Keratinocyte (primary cell): ENCODE results near the gene B3GAT1. TPM values are rescaled to one million over a fixed set of nuclear protein-coding genes. Genes with fewer than 3 reads are reported as not detected.
"Not testable (repeated sequence)": the region's sequence is repeated elsewhere in the genome, so short reads cannot be mapped to it uniquely, and the experiment has no call there.

Experiments used
- DNase-seq: peaks from one replicate; pipeline ENCODE4 v3.0.0-alpha.2; 2011; ENCODE audit warnings: low read depth, missing footprints, low spot score
- FAIRE-seq: peaks from 2 replicates; lab custom pipeline; 2011; peaks lifted over from hg19 to GRCh38; lab: Jason Lieb, UNC
- H2AFZ ChIP-seq: 2 replicates; pipeline ENCODE4 v1.6.0; 2012; ENCODE audit warnings: low read length, control low read depth, inconsistent platforms; ENCODE audit not compliant: control insufficient read depth
- H3K27ac ChIP-seq: 2 replicates; pipeline ENCODE4 v1.5.1; 2011; ENCODE audit warnings: low read length; ENCODE audit not compliant: control insufficient read depth, insufficient read depth
- H3K27me3 ChIP-seq: 3 replicates; pipeline ENCODE4 v1.6.0; 2011; ENCODE audit warnings: low read length; ENCODE audit not compliant: control insufficient read depth, insufficient read depth; ENCODE audit errors: extremely low read depth
- H3K36me3 ChIP-seq, 2 experiments: 2 replicates in 1 of 2; 3 replicates in 1 of 2; pipeline ENCODE4 v1.5.1; 2011; ENCODE audit warnings: low read length in 2 of 2, mild to moderate bottlenecking in 1 of 2; ENCODE audit not compliant: control insufficient read depth in 2 of 2, insufficient read depth in 2 of 2; ENCODE audit errors: extremely low read depth in 1 of 2
- H3K4me1 ChIP-seq: 3 replicates; pipeline ENCODE4 v1.5.1; 2011; ENCODE audit warnings: low read length; ENCODE audit not compliant: control insufficient read depth, insufficient read depth; ENCODE audit errors: extremely low read depth
- H3K4me2 ChIP-seq: 3 replicates; pipeline ENCODE4 v1.6.0; 2011; ENCODE audit warnings: low read depth, low read length; ENCODE audit not compliant: control insufficient read depth, insufficient read depth; ENCODE audit errors: extremely low read depth
- H3K4me3 ChIP-seq, 3 experiments: fragments of 200-600 bp in 1 of 3; sonication (generic) in 1 of 3; 2 replicates in 2 of 3; 3 replicates in 1 of 3; pipeline ENCODE4 v1.5.1; 2011 to 2016; ENCODE audit warnings: low read length in 3 of 3, mild to moderate bottlenecking in 3 of 3, control low read depth in 2 of 3, inconsistent platforms in 1 of 3, low read depth in 1 of 3, mixed read lengths in 1 of 3, mixed run types in 1 of 3, moderate library complexity in 1 of 3; ENCODE audit not compliant: control insufficient read depth in 2 of 3, insufficient read depth in 2 of 3; ENCODE audit errors: extremely low read depth in 1 of 3
- H3K79me2 ChIP-seq: 2 replicates; pipeline ENCODE4 v1.6.0; 2012; ENCODE audit warnings: low read length; ENCODE audit not compliant: control insufficient read depth, insufficient read depth
- H3K9ac ChIP-seq: 3 replicates; pipeline ENCODE4 v1.6.0; 2011; ENCODE audit warnings: low read length; ENCODE audit not compliant: control insufficient read depth, insufficient read depth; ENCODE audit errors: extremely low read depth
- H3K9me1 ChIP-seq: 3 replicates; pipeline ENCODE4 v1.6.0; 2011; ENCODE audit warnings: low read length; ENCODE audit not compliant: control insufficient read depth, insufficient read depth; ENCODE audit errors: extremely low read depth
- H3K9me3 ChIP-seq: 2 replicates; pipeline ENCODE4 v1.5.1; 2012; ENCODE audit warnings: low read depth, low read length; ENCODE audit not compliant: control insufficient read depth
- H4K20me1 ChIP-seq: 3 replicates; pipeline ENCODE4 v1.6.0; 2011; ENCODE audit warnings: low read length; ENCODE audit not compliant: control insufficient read depth, insufficient read depth; ENCODE audit errors: extremely low read depth
- EZH2 ChIP-seq: IDR thresholded peaks from one replicate; pipeline ENCODE4 v1.6.1; 2012; ENCODE audit warnings: inconsistent platforms, mild to moderate bottlenecking, low read length, moderate library complexity
- dilution Hi-C: fragments of 300-500 bp; cut with MboI; formaldehyde crosslinking; loops from one replicate; pipeline ENCODE4 v1.7.0; 2020; ENCODE audit warnings: low sequenced_read_pairs; ENCODE audit not compliant: extremely low pct_ligation_motif_present
- polyA plus RNA-seq, 5 experiments: library from polyadenylated mRNA; depleted of rRNA in 3 of 5; stranded (reverse) in 3 of 5; stranded (forward) in 1 of 5; unstranded in 1 of 5; fragments of >200 nt; gene quantifications; 1 replicate in 1 of 5; 2 replicates in 3 of 5; 3 replicates in 1 of 5; pipeline versions ENCODE4 v1.2.1 to v1.2.3, GENCODE V29; 2011 to 2012; ENCODE audit warnings: missing spikeins in 2 of 5, low read depth in 1 of 5, low replicate concordance in 1 of 5
- TF ChIP-seq, protein P1 (sequence below), 3 experiments: IDR thresholded peaks in 1 of 3; conservative IDR thresholded peaks in 1 of 3; optimal IDR thresholded peaks in 1 of 3; 2 replicates in 2 of 3; 3 replicates in 1 of 3; pipeline versions ENCODE3 to v1.5.1; 2011; ENCODE audit warnings: low read length in 3 of 3, mild to moderate bottlenecking in 3 of 3, moderate library complexity in 2 of 3, control low read depth in 1 of 3, inconsistent platforms in 1 of 3; ENCODE audit not compliant: insufficient read depth in 2 of 3; ENCODE audit errors: extremely low read depth in 1 of 3

The B3GAT1 gene
- polyA plus RNA-seq, 1 donor (not counting 4 experiments of a cell fraction or from before 2014, with no cell fraction given), result 0.04 TPM

DNA sequence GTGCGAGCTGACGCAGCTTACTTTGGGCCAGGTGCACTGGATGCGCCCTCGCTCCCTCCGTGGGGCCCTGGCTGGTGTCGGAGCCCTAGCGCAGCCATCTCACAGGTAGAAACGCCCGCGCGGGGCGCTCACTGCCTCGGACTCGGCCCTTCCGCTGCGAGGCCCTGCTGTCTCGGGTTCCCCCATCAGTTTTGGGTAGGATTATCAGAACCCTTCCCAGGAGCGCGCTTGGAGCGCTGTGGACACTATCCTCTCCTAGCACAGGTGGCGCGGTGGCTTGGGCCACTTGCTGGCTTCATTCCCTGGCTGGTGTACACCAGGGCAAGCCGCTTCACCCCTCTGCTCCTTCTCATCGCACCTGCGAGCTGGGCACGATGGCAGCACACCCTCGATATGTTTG, 35.7 kb upstream of the B3GAT1 start:
- H3K9ac ChIP-seq, result no peak overlapping the region
- dilution Hi-C loops, result no loop called here

DNA sequence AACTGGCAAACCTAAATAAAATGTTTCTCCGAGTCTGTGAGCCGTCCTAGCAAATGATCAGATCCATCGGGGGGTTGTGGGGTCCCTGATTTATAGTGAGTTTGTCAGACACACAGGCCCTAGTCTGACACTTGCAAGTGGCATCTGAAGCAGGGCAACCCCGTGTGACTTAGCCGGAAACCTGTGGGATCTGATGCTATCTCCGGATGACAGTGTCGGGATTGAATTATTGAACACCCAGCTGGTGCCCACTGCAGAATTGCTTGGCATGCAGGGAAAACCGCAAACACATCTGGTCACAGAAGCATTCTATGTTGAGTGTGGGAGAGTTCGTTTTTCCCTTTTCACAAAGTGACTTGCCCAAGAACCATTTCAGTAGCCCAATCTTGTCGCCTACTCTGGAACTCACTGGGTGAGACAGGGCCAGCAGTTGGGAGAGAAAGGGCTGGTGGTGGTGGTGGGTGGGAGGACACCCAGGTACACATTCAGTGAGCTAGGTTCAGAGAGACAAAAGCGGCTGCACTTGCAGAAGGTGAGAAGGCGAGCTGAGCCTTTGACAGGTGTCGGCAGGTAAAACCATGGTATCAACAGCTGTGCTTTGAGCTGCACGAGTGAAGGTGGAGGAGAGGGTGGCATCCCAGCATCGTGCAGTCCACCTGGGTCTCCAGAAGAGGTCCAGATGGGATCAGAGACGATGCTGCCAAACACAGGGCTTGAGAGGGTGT, 33.7 kb upstream of the B3GAT1 start:
- H2AFZ ChIP-seq, result no peak overlapping the region

More for the DNA sequence above, 35.7 kb upstream of the B3GAT1 start:
- TF ChIP-seq EZH2, result no peak
- TF ChIP-seq, protein P1, sequence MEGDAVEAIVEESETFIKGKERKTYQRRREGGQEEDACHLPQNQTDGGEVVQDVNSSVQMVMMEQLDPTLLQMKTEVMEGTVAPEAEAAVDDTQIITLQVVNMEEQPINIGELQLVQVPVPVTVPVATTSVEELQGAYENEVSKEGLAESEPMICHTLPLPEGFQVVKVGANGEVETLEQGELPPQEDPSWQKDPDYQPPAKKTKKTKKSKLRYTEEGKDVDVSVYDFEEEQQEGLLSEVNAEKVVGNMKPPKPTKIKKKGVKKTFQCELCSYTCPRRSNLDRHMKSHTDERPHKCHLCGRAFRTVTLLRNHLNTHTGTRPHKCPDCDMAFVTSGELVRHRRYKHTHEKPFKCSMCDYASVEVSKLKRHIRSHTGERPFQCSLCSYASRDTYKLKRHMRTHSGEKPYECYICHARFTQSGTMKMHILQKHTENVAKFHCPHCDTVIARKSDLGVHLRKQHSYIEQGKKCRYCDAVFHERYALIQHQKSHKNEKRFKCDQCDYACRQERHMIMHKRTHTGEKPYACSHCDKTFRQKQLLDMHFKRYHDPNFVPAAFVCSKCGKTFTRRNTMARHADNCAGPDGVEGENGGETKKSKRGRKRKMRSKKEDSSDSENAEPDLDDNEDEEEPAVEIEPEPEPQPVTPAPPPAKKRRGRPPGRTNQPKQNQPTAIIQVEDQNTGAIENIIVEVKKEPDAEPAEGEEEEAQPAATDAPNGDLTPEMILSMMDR (optimal IDR thresholded peaks at IDR 0.05 in 1 of 3, IDR thresholded peaks at IDR 0.05 in 1 of 3, conservative IDR thresholded peaks at IDR 0.05 in 1 of 3; ENCODE audit: extremely low read depth in 1 of 3, insufficient read depth in 2 of 3, low read length in 3 of 3), result no peak
- no peaks in the 10 kb centered on the region for H3K36me3 ChIP-seq
- H3K27me3 ChIP-seq, result no peaks in the 10 kb centered on the region
- no peak overlapping the region for H3K4me2 ChIP-seq
- H3K4me1 ChIP-seq, result no peaks in the 10 kb centered on the region
- H2AFZ ChIP-seq, result no peak overlapping the region
- no peak overlapping the region for H3K4me3 ChIP-seq
- peaks cover 2% of the 10 kb centered on the region for H3K9me3 ChIP-seq
- no peaks in the 10 kb centered on the region for H4K20me1 ChIP-seq
- no peaks in the 10 kb centered on the region for H3K9me1 ChIP-seq
- FAIRE-seq (no peak), DNase-seq (no peak)
- H3K79me2 ChIP-seq, result no peaks in the 10 kb centered on the region
- H3K27ac ChIP-seq, result no peak overlapping the region

DNA sequence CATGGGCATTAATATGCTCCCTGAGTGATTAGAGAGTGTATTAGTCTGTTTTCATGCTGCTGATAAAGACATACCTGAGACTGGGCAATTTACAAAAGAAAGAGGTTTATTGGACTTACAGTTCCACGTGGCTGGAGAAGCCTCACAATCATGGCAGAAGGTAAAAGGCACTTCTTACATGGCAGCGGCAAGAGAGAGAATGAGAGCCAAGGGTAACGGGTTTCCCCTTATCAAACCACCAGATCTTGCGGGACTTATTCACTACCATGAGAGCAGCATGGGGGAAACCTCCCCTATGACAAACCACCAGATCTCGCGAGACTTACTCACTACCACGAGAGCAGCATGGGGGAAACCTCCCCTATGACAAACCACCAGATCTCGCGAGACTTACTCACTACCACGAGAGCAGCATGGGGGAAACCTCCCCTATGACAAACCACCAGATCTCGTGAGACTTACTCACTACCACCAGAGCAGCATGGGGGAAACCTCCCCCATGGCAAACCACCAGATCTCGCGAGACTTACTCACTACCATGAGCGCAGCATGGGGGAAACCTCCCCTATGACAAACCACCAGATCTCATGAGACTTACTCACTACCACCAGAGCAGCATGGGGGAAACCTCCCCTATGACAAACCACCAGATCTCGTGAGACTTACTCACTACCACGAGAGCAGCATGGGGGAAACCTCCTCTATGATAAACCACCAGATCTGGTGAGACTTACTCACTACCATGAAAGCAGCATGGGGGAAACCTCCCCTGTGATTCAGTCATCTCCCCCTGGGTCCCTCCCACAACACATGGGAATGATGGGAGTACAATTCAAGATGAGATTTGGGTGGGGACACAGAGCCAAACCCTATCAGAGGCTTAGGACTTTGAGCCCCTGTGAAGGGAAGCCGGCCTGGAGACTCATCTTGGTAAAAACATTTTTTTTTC, 32.4 kb upstream of the B3GAT1 start:
- H4K20me1 ChIP-seq, H2AFZ ChIP-seq, H3K27ac ChIP-seq, H3K4me1 ChIP-seq, H3K4me3 ChIP-seq, FAIRE-seq, H3K9me1 ChIP-seq, H3K36me3 ChIP-seq, H3K9me3 ChIP-seq, dilution Hi-C loops, H3K4me2 ChIP-seq, H3K27me3 ChIP-seq, H3K79me2 ChIP-seq, DNase-seq, H3K9ac ChIP-seq: not testable (repeated sequence)

More for the DNA sequence above, 33.7 kb upstream of the B3GAT1 start:
- Histone ChIP-seq H3K4me2 (no peak overlapping the region), H3K4me1 (no peaks in the 10 kb centered on the region), H3K27me3 (no peaks in the 10 kb centered on the region), H3K4me3 (no peak overlapping the region), H3K36me3 (no peaks in the 10 kb centered on the region), H3K79me2 (no peaks in the 10 kb centered on the region), H3K9ac (no peak overlapping the region), H3K9me1 (no peaks in the 10 kb centered on the region), H3K9me3 (no peaks in the 10 kb centered on the region), H4K20me1 (no peaks in the 10 kb centered on the region), H3K27ac (no peak overlapping the region)
- dilution Hi-C loops, result no loop called here
- FAIRE-seq, result no peak
- TF ChIP-seq, protein P1 (optimal IDR thresholded peaks at IDR 0.05 in 1 of 3, IDR thresholded peaks at IDR 0.05 in 1 of 3, conservative IDR thresholded peaks at IDR 0.05 in 1 of 3; ENCODE audit: extremely low read depth in 1 of 3, insufficient read depth in 2 of 3, low read length in 3 of 3), result no peak
- no peak for TF ChIP-seq EZH2
- no peak for DNase-seq
